AG09319 (cell line): ENCODE results near the gene BARD1.
"Not testable (repeated sequence)": the region's sequence is repeated elsewhere in the genome, so short reads cannot be mapped to it uniquely, and the experiment has no call there.

ENCODE experiments used
- DNase-seq: peaks from one replicate; pipeline ENCODE4 v3.0.0-alpha.2; 2010; ENCODE audit warnings: low read depth; ENCODE audit errors: extremely low read depth
- TF ChIP-seq, protein P1 (sequence below): IDR thresholded peaks from 2 replicates; pipeline ENCODE4 v1.5.1; 2011; ENCODE audit warnings: low read depth, mild to moderate bottlenecking, inconsistent platforms, low read length, moderate library complexity

The BARD1 gene

DNA sequence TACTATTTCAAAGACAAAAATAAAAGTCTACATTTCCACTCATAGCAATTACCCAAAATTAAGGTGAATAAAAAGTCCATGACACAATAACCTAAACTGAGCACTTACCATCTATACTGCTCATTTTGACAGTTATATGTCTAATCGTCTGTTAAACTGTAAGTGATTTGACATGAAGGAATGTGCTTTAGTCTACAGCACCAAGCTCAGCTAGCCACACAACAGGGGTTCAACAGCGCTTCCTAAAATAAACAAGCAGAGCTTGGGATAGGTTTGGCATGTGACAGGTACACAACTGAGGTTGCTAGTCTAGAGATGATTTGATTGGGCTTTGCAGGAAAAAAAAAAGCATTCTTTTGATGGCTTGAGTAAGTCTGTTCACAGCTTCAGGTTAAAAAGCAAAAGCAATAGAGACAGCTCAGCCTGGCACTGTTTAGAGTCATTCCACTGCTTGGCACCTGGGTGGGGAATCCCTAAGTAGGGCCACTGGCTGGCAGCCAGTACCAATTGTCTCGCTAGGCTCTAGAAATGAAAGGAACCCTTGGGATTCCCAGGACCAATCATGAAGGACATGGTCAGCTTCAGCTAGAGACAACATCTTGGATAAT lies 78.6 kb downstream of the BARD1 start:
- TF ChIP-seq, protein P1, sequence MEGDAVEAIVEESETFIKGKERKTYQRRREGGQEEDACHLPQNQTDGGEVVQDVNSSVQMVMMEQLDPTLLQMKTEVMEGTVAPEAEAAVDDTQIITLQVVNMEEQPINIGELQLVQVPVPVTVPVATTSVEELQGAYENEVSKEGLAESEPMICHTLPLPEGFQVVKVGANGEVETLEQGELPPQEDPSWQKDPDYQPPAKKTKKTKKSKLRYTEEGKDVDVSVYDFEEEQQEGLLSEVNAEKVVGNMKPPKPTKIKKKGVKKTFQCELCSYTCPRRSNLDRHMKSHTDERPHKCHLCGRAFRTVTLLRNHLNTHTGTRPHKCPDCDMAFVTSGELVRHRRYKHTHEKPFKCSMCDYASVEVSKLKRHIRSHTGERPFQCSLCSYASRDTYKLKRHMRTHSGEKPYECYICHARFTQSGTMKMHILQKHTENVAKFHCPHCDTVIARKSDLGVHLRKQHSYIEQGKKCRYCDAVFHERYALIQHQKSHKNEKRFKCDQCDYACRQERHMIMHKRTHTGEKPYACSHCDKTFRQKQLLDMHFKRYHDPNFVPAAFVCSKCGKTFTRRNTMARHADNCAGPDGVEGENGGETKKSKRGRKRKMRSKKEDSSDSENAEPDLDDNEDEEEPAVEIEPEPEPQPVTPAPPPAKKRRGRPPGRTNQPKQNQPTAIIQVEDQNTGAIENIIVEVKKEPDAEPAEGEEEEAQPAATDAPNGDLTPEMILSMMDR: no peak
- DNase-seq: no peak

- DNase-seq: no peak
- TF ChIP-seq, protein P1: no peak
Observed at GRCh38 chr2:214730248-214730647, 79.2 kb downstream of the BARD1 start.

DNA sequence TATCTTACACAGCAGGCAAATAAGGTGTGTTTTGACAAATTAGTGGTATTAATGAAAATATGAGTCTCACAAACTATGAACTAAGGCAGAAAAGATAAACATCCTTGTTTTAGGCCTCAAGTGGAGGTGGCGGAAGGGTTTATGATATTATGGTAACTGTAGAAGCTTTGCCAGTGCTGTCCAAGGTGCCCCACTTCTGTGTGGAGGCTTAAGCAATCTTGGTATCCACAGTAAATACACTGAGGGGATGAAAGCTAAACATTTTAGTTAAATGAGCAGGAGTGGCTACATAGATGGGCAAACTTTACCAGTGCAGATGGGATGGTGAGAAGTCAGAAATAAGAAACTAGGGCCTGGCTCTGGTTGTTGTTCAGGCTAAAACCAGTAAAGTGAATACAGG lies 84.7 kb downstream of the BARD1 start:
- no peak for DNase-seq
- TF ChIP-seq, protein P1: no peak

- DNase-seq: not testable (repeated sequence)
Observed at GRCh38 chr2:214717837-214718236, 91.6 kb downstream of the BARD1 start.

GRCh38 chr2:214716811-214717560 lies 92.5 kb downstream of the BARD1 start:
- TF ChIP-seq, protein P1: no peak
- no peak for DNase-seq

DNA sequence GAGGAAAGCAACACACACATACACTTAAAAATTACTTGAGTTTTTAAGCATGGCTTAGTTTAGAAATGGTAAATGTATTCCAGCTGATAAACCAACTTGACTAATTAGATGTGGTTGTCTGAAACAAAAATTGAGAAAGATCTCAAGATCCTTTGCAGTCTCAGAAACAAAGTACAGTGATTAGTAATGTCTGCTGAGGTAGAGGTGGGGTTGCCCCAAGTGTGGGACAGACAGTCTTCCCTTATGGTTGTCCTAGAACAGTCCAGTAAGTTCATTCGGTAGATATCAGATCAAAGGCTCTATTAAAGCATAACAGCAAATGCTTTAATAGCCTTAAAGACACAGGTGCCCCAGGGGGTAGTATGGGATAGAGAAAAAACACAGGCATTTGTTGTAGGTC lies 94.5 kb downstream of the BARD1 start:
- DNase-seq: no peak
- TF ChIP-seq, protein P1: no peak

- DNase-seq: no peak
- TF ChIP-seq, protein P1: no peak
Observed at GRCh38 chr2:214713080-214713830, 96.2 kb downstream of the BARD1 start.
